Large intestine (tissue), 3 donors: ENCODE data around the gene ESYT2. TPM values are rescaled to one million over a fixed set of nuclear protein-coding genes. Genes with fewer than 3 reads are reported as not detected.

Experiments
- DNase-seq, 2 donors: peaks; one replicate each; pipeline versions ENCODE4 v3.0.0 to v3.0.0-alpha.2; 2013
- H3K27ac ChIP-seq: one replicate; pipeline ENCODE4 v1.5.1; 2013; ENCODE audit warnings: low read length
- H3K27me3 ChIP-seq: 2 replicates; pipeline ENCODE4 v1.6.1; 2013; ENCODE audit warnings: low read length; ENCODE audit not compliant: control insufficient read depth, insufficient read depth
- H3K36me3 ChIP-seq: 2 replicates; pipeline ENCODE4 v1.6.1; 2013; ENCODE audit warnings: low read length; ENCODE audit not compliant: control insufficient read depth, insufficient read depth
- H3K4me1 ChIP-seq: one replicate; pipeline ENCODE4 v1.6.1; 2013; ENCODE audit warnings: low read length; ENCODE audit not compliant: control insufficient read depth, insufficient read depth
- H3K4me3 ChIP-seq: one replicate; pipeline ENCODE4 v1.5.1; 2013; ENCODE audit warnings: low read length
- H3K9me3 ChIP-seq: one replicate; pipeline ENCODE4 v1.6.1; 2013; ENCODE audit warnings: mild to moderate bottlenecking, low read depth, low read length, moderate library complexity; ENCODE audit not compliant: control insufficient read depth
- WGBS: methylation state at CpG from one replicate; pipeline ENCODE4 v1.1.5; 2013; ENCODE audit warnings: low lambda C conversion rate; ENCODE audit not compliant: insufficient coverage; 5-methylcytosine and 5-hydroxymethylcytosine counted together
- polyA plus RNA-seq: library from polyadenylated mRNA; unstranded; fragments of 120-200 nt; gene quantifications from one replicate; pipeline ENCODE4 v1.2.1, GENCODE V29; 2013

The ESYT2 gene
- polyA plus RNA-seq, 1 donor = 40.2 TPM

GRCh38 chr7:158746957-158747356, 82.4 kb downstream of the ESYT2 start:
- Histone ChIP-seq H3K9me3 (no peaks in the 10 kb centered on the region), H3K27ac (no peak overlapping the region), H3K4me1 (no peaks in the 10 kb centered on the region), H3K27me3 (no peaks in the 10 kb centered on the region), H3K4me3 (no peak overlapping the region), H3K36me3 (peaks cover 41% of the 10 kb centered on the region)
- no CpG with 5 or more reads among the region's 9 CpGs for WGBS
- no peak for DNase-seq

- no CpG with 5 or more reads among the region's 10 CpGs for WGBS
- no peak for DNase-seq
- Histone ChIP-seq H3K27me3 (no peaks in the 10 kb centered on the region), H3K9me3 (no peaks in the 10 kb centered on the region), H3K4me3 (no peak overlapping the region), H3K4me1 (no peaks in the 10 kb centered on the region), H3K27ac (no peak overlapping the region), H3K36me3 (peaks cover 54% of the 10 kb centered on the region)
These were observed 84.1 kb downstream of the ESYT2 start for GRCh38 chr7:158745057-158745715.

GRCh38 chr7:158744070-158744469, 85.2 kb downstream of the ESYT2 start:
- Histone ChIP-seq H3K27me3 (no peaks in the 10 kb centered on the region), H3K4me1 (no peaks in the 10 kb centered on the region), H3K4me3 (no peak overlapping the region), H3K9me3 (no peaks in the 10 kb centered on the region), H3K27ac (no peak overlapping the region), H3K36me3 (peaks cover 57% of the 10 kb centered on the region)
- DNase-seq = no peak
- WGBS = 100% methylated on average over 1 of the region's 4 CpGs

GRCh38 chr7:158743219-158743618, 86.1 kb downstream of the ESYT2 start:
- no peak overlapping the region for H3K4me3 ChIP-seq
- no peak for DNase-seq
- peaks cover 63% of the 10 kb centered on the region for H3K36me3 ChIP-seq
- H3K4me1 ChIP-seq = no peaks in the 10 kb centered on the region
- WGBS = no CpG with 5 or more reads among the region's 17 CpGs
- no peaks in the 10 kb centered on the region for H3K27me3 ChIP-seq
- no peaks in the 10 kb centered on the region for H3K9me3 ChIP-seq
- H3K27ac ChIP-seq = no peak overlapping the region

- no peaks in the 10 kb centered on the region for H3K4me1 ChIP-seq
- no peak for DNase-seq
- peaks cover 65% of the 10 kb centered on the region for H3K36me3 ChIP-seq
- no peak overlapping the region for H3K27ac ChIP-seq
- WGBS = 100% methylated on average over 1 of the region's 19 CpGs
- no peak overlapping the region for H3K4me3 ChIP-seq
- H3K9me3 ChIP-seq = no peaks in the 10 kb centered on the region
- H3K27me3 ChIP-seq = no peaks in the 10 kb centered on the region
These were observed 87.1 kb downstream of the ESYT2 start for GRCh38 chr7:158742065-158742821.

- DNase-seq = no peak
- Histone ChIP-seq H3K4me3 (no peak overlapping the region), H3K9me3 (no peaks in the 10 kb centered on the region), H3K27me3 (no peaks in the 10 kb centered on the region), H3K4me1 (no peaks in the 10 kb centered on the region), H3K27ac (no peak overlapping the region), H3K36me3 (peaks cover 69% of the 10 kb centered on the region)
- WGBS = 100% methylated on average over 1 of the region's 14 CpGs
These were observed 88.0 kb downstream of the ESYT2 start for GRCh38 chr7:158741294-158741666.

- H3K4me3 ChIP-seq = no peak overlapping the region
- DNase-seq = peak in 1 of 2 donors; percentile 64
- H3K27me3 ChIP-seq = no peaks in the 10 kb centered on the region
- no peaks in the 10 kb centered on the region for H3K4me1 ChIP-seq
- peaks cover 2% of the 10 kb centered on the region for H3K9me3 ChIP-seq
- H3K27ac ChIP-seq = no peak overlapping the region
- no CpG with 5 or more reads among the region's 16 CpGs for WGBS
- peaks cover 70% of the 10 kb centered on the region for H3K36me3 ChIP-seq
These were observed 88.5 kb downstream of the ESYT2 start for GRCh38 chr7:158740657-158741293.

- H3K4me3 ChIP-seq = no peak overlapping the region
- H3K27me3 ChIP-seq = no peaks in the 10 kb centered on the region
- WGBS = no CpG with 5 or more reads among the region's 15 CpGs
- no peaks in the 10 kb centered on the region for H3K4me1 ChIP-seq
- H3K36me3 ChIP-seq = peaks cover 70% of the 10 kb centered on the region
- H3K9me3 ChIP-seq = peaks cover 2% of the 10 kb centered on the region
- peak in 1 of 2 donors; percentile 21 for DNase-seq
- no peak overlapping the region for H3K27ac ChIP-seq
These were observed 89.2 kb downstream of the ESYT2 start for GRCh38 chr7:158740013-158740656.

GRCh38 chr7:158738841-158739240, 90.5 kb downstream of the ESYT2 start:
- Histone ChIP-seq H3K4me1 (no peaks in the 10 kb centered on the region), H3K9me3 (peaks cover 2% of the 10 kb centered on the region), H3K27me3 (no peaks in the 10 kb centered on the region), H3K36me3 (peaks cover 79% of the 10 kb centered on the region), H3K4me3 (no peak overlapping the region), H3K27ac (no peak overlapping the region)
- 100% methylated on average over 4 of the region's 15 CpGs for WGBS
- no peak for DNase-seq

GRCh38 chr7:158737064-158737695, 92.1 kb downstream of the ESYT2 start:
- Histone ChIP-seq H3K9me3 (peaks cover 2% of the 10 kb centered on the region), H3K27ac (no peak overlapping the region), H3K4me1 (no peaks in the 10 kb centered on the region), H3K4me3 (no peak overlapping the region), H3K27me3 (no peaks in the 10 kb centered on the region), H3K36me3 (peaks cover 73% of the 10 kb centered on the region)
- DNase-seq = no peak
- WGBS = 87% methylated on average over 3 of the region's 19 CpGs
